HG03565 (cell line): ENCODE results near the gene KCNA3.
A peak's percentile ranks its signal among the peaks of the same experiment; 100 is the strongest.

Experiments
- ATAC-seq: cut with Tn5 transposase; IDR thresholded peaks from one replicate; pipeline ENCODE4 v1.9.1; 2021; ENCODE audit warnings: mild to moderate bottlenecking, moderate library complexity; ENCODE audit not compliant: unreplicated experiment

Gene KCNA3

DNA sequence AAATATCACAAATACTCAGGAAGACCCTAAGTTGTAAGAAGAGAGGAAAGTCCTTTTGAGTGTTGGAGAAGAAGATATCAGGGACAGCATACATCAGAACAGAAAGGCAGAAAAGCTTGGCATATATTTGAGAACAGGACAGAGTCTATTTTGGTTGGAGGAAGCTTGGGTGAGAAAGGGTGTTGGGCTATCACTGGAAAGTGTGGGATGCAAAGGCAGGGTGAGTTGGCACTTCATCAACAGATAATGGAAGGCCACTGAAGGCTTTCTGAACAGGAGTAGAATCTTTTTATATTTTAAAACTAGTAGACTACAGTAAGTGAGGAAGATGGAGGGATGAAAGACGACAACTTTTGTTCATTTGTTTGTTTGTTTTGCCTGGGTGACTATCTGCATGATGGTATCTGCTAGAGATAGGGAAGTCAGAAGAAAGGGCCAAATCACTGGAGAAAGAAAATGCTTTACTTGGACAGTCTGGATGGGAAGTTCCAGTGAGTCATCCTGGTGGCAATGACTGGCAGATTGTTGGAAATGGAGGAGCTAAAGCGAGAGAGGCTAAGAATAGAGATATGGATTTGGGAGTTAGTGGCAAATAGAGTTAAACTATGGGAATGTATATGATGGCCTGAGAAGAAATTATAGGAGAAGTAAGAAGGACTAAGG, 34.9 kb downstream of the KCNA3 start:
- ATAC-seq: no peak

DNA sequence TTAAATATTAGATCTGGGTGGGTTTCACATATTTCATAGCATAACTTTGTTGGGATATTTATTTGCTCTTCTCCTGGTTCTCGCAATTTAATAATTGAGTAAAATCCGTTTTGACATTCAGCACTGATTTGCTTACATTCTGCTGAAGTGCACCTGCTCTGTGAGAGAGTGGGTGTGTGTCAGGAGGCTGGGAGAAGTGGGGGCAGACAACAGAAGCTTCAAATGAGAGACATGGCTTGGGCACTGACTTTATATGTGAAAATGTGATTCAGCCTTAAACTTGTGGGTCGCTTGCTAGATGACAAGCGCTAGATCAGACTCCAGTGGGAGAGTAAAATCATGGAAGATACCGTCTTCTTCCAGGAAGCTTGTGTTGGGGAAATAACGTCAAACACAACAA, 36.2 kb downstream of the KCNA3 start:
- ATAC-seq: no peak

DNA sequence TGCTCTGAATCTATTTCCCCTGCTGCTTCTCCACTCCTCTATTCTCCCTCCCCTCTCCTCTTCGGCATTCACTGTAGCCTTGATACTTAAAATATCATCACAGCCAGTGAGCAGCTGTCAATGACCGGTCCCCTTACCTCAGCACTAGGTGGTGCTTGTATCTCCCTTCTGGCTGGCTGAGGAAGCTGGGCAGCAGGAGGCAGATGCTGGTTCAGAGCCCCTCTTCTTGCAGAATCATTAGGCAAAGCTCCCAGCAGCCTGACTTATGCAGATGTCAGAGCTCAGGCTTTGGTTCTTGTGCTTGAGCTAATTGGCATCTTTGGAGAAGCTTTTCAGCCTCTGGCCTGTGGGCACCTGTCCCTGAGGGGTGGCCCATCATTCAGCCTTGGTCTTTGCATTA, 36.7 kb downstream of the KCNA3 start:
- ATAC-seq: no peak

DNA sequence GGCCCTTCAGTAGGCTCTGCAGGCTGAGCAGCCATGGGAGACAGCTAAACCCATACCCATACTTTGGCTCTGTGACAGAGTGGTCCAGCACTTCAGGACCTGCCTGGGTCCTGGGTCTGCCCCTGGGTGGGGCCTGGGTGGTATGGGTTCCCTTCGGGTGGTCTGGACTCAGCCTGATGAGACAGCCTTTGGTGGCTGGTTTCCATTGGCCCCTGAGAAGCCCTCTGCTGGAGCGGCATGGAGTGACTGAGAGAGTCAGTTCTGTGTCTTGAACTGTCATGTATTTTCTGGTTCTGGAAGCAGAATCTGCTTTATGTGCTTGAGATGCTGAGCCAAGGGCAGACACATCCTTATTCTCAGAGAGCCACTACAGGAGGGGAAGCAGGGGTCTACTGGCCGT, 37.3 kb downstream of the KCNA3 start:
- no peak for ATAC-seq

DNA sequence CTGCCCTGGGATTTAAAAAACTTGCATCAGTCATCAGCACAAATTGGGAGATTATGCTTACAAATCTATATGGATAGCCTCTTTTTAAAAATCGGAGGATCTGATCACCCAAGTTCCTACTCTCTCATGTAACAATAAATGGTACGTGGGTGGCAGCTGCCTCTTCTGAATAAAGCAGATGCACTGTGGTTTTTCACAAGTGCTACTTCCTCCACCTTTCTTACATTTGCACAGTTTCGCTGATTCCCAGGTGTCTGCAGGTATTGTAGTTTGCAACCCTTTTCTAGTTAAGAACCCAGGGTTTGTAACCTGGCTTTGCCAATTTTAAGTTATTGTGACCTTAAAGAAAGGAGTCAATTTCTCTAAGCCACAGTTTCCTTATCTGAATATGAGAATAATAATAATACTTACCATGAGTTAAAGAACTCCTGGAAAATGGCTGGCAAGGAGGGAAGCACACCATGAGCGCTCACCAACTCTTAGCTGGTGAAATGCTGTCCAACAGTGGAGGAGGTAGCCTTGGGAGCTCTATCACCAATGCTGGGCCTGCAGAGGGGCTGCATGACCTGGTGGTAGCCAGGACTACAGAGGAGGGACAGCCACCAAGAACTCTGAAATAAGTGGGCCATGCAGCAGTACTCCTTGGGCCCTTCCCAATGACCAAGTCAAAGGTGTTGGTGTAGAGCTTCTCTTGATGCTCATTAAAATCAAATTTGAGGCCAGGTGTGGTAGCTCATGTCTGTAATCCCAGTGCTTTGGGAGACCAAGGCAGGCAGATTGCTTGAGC, 38.4 kb downstream of the KCNA3 start:
- no peak for ATAC-seq

DNA sequence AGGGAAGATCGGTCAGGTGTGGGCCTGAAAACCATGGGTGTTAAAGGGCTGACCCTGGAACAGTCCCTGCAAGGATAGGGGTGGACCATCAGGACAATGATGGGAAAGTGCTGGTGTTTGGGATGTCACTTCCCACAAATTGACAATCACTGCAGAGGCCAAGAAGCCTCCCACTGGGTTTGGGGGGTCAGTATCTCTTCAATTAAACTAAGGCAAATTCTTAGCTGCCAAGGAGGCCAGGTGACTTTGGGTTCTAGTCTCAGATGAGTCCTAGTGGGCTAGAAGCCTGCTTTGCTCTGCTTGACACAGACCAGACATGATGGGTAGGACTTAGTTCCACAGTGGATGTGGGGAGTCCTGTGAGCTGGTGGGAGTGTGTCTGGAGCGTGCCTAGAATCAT, 39.3 kb downstream of the KCNA3 start:
- ATAC-seq: no peak

DNA sequence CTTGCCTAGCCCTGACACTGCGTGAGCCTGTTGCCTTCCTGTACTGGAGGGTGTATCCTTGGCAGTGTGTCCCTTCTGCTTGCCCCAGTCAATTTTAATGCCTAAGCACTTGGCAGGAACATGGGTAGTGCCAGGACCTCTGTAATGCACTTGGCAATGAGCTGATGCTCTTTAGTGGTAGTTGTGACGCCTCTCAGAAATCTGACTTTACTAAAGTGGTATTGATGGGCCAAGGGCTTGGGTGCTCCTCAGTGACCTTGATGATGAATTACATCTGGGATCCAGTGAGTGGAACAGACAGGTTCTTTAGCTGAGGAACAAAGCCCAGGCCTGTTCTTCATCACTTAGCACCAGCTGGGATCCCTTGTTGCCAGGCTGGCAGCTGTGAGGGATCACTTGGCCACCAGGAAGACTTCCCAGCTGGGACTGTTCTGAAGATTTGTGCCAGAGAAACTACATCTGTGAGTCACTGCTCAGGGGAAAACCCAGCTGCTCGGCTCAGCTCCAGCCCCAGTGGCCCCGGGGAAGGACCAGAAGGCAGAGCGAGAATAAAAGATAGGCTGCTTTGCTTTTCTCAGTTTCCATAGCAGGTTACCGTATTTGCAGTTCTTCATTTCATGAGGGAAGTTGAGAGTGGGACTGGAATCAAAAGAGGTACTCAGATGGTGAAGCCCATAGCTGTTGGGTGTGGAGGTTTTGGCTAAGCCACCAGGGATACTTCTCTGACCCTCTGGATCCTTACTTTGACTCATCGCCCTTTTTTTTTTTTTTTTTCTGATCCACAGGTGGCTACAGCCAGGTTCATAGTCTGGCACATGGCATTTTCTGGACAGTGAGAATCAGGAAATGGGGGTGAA, 40.1 kb downstream of the KCNA3 start:
- peak; percentile 58 for ATAC-seq

DNA sequence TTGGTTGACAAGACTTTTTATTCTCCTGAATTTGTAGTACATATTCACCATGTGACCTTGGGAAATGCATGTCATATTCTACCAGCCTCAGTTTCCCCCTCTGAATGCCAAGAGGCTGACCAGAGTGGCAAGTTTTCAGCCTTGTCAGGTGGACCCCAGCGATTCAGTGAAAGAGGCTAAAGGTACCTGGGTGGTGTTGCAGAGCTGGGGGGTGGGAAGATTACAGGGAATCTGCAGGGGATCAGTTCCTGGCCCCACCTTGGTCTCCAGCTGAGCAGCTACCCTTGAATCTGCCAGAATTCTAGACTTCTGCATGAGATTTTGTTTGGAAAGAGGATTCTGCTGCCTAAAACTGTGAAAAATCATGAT, 40.7 kb downstream of the KCNA3 start:
- no peak for ATAC-seq

DNA sequence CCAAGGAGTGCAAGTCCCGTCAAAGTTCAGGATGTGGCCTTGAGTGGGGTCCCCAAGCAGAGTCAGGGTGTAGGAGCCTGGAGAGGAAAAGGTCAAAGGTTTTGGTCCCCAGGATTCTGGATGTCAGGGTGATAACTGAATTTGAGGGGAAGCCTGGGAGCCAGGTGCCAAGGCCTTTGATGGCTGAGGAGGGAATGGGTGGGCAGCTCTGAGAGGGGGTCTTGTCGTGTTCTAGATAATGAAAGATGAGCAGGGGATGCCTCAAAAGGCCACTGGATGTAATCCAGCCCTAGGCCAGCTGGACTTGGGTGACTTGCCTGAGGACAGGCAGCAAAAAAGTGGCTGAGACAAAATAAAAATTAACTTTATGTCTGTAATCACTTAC, 41.1 kb downstream of the KCNA3 start:
- no peak for ATAC-seq

DNA sequence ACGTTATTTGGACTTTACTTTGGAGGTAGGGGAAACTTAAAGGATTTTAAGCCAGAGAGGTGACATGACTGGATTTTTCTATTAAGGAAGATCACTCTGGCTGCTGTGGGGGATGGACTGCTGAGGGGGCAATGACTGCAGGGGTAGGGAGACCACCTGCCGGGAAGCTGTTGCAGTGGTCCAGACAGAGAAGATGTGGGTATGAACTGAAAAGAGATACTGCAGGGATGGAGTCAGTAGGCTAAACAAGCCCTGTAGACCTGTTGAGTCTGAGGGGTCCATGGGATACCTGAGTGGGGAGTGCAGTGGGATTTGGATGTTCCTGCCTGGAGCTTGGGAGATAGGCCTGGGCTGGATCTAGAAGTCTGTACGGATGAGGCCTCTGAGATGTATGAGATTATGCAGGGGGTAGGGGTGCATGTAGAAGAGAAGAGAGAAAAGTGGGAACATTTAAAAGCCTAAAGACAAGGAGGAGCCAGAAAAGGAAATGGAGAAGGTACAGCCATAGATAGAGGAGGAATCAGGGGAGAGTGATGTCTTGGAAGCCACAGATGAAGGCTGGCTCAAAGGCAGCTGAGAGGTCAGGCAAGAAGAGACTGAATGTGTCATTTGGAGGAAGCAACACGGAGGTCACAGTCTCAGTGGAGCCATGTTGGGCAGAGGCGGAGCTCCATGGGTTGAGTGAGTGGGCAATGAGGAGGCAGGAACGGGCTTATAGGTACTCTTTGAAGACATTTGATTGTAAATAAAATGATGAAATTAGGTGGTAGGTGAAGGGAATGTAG, 42.7 kb downstream of the KCNA3 start:
- no peak for ATAC-seq

DNA sequence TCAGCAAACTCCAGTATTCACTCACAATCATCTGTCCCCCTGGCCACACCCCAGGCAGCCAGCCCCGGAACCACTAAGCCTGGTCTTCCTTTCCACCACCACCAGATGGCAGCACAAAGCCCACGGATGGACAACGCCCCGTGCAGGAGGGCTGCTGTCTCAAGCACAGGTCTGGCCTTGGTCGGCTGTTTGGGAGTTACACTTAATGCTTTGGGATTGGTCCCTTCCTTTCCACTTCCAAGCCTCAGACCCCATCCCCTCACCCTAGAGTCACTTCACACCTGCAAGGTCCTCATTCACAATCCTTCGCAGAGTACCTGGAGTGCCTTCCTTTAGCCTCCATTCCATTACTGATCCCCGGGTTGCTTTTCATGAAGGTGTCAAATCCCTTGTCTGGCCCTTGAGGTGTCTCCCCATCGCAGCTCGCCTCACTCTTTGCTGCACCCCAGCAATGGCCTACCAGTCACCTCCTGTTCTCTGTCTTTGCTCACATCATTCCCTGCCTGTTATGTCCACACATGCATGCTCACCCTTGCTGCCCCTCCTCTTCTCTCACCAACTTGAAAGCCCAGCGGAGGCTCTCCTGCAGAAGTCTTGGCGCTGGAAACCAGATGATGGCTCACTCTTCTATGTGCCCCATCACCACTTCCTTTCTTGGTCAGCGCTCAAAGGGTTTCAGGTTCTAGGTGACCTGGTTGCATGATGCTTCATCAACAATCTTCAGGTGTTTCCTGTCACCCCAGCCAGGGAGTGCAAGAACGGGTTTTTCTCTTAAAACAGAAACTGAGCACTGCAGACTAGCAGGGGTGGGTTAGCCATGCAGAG, 43.7 kb downstream of the KCNA3 start:
- ATAC-seq: peak; percentile 42

DNA sequence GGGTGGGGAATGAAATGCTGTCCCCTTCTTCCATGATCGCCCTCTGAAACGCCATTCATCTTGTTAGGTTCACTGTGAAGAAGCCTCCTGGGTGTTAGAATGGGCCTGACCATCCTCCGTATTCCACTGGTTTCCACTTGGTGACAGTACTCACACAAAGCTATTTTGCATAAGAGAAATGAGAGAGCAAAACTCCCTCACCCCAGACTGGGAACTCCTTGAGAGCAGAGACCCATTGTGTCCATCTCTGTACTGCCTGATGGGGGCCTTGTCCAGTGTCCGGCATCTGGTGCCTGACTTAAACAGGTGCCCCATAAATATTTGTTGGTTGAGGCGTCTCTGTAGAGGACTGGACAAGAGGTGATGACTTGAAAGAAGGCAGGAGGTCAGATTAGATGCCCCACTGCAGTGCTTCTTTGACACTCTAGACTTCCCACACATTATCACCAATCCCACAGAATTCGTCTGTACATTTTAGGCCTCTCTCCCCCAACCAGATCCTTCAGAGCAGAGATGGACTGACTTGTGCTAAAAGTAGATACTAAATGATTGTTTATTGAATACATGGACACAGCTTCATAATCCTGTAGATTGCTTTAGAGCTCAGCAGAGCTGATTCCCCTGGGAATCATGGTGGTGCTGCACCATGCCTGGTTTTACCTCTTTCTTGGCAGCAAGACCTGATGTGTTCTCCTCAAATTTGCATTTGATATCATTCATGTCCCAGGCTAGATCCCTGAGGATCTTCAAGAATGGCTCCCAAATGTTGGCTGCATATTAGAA, 46.2 kb downstream of the KCNA3 start:
- no peak for ATAC-seq

DNA sequence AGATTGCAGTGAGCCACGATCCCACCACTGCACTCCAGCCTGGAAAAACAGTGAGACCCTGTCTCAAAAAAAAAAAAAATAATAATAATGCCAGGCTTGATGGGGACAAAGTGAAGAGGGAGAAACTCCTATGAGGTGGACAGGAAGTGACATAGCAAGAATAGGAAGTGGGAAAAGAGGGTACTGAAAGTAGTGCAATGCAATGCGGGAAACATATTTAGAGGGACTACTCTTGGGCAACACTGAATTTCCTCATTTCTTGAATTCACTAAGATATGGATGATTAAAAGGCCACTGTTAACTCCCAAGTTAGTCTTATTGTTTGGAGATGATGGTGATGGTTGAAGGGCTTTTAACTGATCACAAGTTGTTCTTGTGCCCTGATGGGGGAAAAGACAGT, 47.0 kb downstream of the KCNA3 start:
- ATAC-seq: no peak

DNA sequence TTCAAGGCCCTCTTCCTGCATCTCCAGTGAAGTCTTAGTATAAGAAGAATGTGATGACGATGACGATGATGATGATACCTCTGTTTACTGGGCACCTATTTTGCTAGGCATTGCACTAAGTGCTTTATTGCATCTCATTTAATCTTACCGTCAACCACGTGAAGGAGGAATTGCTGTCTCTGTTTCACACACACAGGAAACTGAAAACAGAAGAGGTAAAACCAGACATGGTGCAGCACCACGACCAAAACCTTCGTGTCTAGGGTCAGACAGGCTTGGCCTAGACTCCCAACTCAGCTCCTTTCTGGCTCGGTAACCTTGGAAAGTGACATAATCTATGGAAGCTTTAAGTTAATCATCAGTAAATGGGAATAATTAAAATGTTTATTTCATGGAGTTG, 47.9 kb downstream of the KCNA3 start:
- no peak for ATAC-seq
